Mesothelial cell of epicardium (in vitro differentiated cells): ENCODE data around the gene FZD10. TPM values are rescaled to one million over a fixed set of nuclear protein-coding genes. Genes with fewer than 3 reads are reported as not detected.

ENCODE experiments used
- DNase-seq, 2 experiments: peaks; one replicate each; pipeline ENCODE4 v3.0.0; 2021; ENCODE audit warnings: low spot score in 2 of 2; ENCODE audit not compliant: unreplicated experiment in 2 of 2
- H3K27ac Mint-ChIP-seq: 2 replicates; pipeline ENCODE4 v1.8.0; 2021; ENCODE audit warnings: mixed read lengths
- H3K27me3 Mint-ChIP-seq: 2 replicates; pipeline ENCODE4 v1.8.0; 2021; ENCODE audit warnings: low read depth, mixed read lengths
- H3K36me3 Mint-ChIP-seq: 2 replicates; pipeline ENCODE4 v1.8.0; 2021; ENCODE audit warnings: mixed read lengths
- H3K4me1 Mint-ChIP-seq: 2 replicates; pipeline ENCODE4 v1.8.0; 2021; ENCODE audit warnings: mixed read lengths
- H3K4me3 Mint-ChIP-seq: 2 replicates; pipeline ENCODE4 v1.8.0; 2021; ENCODE audit warnings: mild to moderate bottlenecking, moderate library complexity, mixed read lengths
- H3K9me3 Mint-ChIP-seq: 2 replicates; pipeline ENCODE4 v1.8.0; 2021; ENCODE audit warnings: mixed read lengths
- total RNA-seq: library from RNA; stranded (reverse); gene quantifications from 3 replicates; pipeline ENCODE4 v1.2.1, GENCODE V29; 2021
- TF ChIP-seq, protein P1 (sequence below): fragments of 200-600 bp; sonication (generic); IDR thresholded peaks from one replicate; pipeline ENCODE4 v1.5.0; 2021; ENCODE audit warnings: antibody characterized with exemption; ENCODE audit not compliant: unreplicated experiment

The FZD10 gene
- total RNA-seq, 1 donor from 2014 or later, result 2.5 TPM

DNA sequence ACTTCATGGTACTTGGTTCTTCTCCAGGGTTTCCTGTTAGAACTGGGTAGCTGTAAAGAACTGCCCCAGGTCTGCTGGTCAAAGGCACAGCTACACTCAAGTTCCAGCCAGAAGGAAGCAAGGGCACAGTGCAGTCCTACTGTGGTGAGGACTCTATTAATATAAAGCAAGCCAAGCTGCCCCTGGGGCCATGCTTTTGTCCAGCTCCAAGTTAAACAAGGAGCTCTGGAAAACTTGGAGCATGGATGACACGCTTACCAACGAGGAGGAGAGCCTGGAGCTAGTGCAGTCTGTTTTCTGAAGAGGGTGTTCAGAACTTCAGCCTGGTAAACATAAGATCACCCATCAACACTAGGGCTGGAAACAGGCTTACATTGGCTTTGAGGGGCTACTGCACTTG, 4.0 kb downstream of the FZD10 start:
- H3K27me3 Mint-ChIP-seq, result peaks cover 91% of the 10 kb centered on the region
- peak in 1 of 2 experiments; percentile 33 for DNase-seq
- TF ChIP-seq, protein P1, sequence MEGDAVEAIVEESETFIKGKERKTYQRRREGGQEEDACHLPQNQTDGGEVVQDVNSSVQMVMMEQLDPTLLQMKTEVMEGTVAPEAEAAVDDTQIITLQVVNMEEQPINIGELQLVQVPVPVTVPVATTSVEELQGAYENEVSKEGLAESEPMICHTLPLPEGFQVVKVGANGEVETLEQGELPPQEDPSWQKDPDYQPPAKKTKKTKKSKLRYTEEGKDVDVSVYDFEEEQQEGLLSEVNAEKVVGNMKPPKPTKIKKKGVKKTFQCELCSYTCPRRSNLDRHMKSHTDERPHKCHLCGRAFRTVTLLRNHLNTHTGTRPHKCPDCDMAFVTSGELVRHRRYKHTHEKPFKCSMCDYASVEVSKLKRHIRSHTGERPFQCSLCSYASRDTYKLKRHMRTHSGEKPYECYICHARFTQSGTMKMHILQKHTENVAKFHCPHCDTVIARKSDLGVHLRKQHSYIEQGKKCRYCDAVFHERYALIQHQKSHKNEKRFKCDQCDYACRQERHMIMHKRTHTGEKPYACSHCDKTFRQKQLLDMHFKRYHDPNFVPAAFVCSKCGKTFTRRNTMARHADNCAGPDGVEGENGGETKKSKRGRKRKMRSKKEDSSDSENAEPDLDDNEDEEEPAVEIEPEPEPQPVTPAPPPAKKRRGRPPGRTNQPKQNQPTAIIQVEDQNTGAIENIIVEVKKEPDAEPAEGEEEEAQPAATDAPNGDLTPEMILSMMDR, result no peak
- no peaks in the 10 kb centered on the region for H3K36me3 Mint-ChIP-seq
- H3K4me3 Mint-ChIP-seq, result no peak overlapping the region
- peaks cover 10% of the 10 kb centered on the region for H3K4me1 Mint-ChIP-seq
- no peaks in the 10 kb centered on the region for H3K9me3 Mint-ChIP-seq
- no peak overlapping the region for H3K27ac Mint-ChIP-seq

DNA sequence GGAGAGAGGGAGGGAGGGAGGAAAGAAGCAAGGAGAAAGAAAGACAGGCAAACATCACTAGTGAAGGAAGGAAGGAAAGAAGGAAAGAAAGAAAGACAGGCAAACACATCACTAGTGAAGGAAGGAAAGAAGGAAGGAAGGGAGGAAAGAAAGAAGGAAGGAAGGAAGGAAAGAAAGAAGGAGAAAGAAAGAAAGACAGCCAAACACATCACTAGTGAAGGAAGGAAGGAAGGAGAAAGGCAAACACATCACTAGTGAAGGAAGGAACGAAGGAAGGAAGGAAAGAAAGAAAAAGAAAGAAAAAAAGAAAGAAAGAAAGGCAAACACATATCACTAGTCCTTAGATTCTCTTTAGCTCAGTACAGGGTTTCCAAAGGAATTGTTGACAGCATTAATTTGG, 5.3 kb downstream of the FZD10 start:
- TF ChIP-seq, protein P1, result no peak
- Mint-ChIP-seq H3K9me3 (no peaks in the 10 kb centered on the region), H3K27me3 (peaks cover 96% of the 10 kb centered on the region), H3K4me3 (no peak overlapping the region), H3K4me1 (peaks cover 9% of the 10 kb centered on the region), H3K27ac (no peak overlapping the region), H3K36me3 (no peaks in the 10 kb centered on the region)
- no peak for DNase-seq

DNA sequence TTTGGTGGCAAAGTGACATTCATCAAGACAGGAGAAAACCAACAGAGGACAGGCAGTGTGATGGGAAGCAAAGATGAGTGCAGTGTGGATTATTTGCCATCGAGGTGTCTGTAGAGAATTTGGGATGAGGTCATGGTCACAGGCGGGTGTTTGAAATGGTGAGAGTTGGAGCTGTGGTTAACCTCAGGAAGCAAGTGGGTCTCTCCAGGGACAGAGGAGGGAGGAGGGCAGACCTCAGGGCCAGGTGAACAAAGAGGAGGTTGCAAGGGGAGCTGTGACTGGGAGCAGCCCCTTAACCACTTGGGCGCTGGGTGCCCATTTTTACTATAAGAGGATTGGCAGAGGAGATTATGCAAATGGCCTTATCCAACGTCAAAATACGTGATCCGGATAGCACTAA, 7.0 kb downstream of the FZD10 start:
- H3K27ac Mint-ChIP-seq, result no peak overlapping the region
- peaks cover 94% of the 10 kb centered on the region for H3K27me3 Mint-ChIP-seq
- H3K36me3 Mint-ChIP-seq, result no peaks in the 10 kb centered on the region
- DNase-seq, result no peak
- peaks cover under 1% of the 10 kb centered on the region for H3K4me1 Mint-ChIP-seq
- H3K9me3 Mint-ChIP-seq, result no peaks in the 10 kb centered on the region
- TF ChIP-seq, protein P1, result no peak
- H3K4me3 Mint-ChIP-seq, result no peak overlapping the region

DNA sequence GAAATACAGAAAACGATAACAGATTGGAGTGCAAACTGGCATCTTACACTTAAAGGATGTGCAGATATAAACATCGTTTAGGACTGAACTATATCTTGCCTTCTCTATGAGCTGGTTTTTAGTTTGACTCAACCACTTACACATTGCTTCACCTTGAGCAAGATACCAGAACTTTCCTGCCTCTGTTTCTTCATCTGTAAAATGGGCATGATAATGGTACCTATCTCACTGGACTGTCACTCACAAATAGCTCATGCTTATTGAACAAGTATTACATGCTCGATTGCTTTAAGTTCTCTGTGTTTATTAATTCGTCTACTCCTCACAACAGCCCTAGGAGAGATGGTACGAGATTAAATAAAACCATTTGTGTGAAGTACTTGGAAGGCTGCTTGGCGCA, 7.7 kb downstream of the FZD10 start:
- Mint-ChIP-seq H3K4me1 (no peaks in the 10 kb centered on the region), H3K9me3 (no peaks in the 10 kb centered on the region), H3K36me3 (no peaks in the 10 kb centered on the region), H3K27ac (no peak overlapping the region), H3K4me3 (no peak overlapping the region), H3K27me3 (peaks cover 93% of the 10 kb centered on the region)
- TF ChIP-seq, protein P1, result no peak
- DNase-seq, result no peak

DNA sequence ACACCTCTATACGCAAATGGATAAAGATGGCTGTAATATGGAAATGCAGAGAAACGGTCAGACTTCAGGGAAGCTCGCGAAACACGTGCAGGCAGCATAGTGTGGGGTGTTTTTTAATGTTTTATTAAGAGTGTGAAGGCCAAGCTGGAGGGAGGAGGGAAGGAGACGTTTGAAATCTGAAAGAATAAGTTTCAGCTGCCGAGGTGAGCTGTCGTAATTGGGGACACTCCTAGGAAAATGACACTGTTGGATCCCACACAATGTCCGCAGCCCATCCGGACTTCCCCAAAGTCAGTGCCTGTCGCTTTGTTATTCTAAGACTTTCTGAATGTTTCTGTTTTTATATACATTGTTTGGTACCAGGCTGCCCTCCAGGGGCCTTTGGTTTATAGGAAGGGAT, 8.3 kb downstream of the FZD10 start:
- H3K36me3 Mint-ChIP-seq, result no peaks in the 10 kb centered on the region
- no peak overlapping the region for H3K4me3 Mint-ChIP-seq
- DNase-seq, result no peak
- H3K4me1 Mint-ChIP-seq, result no peaks in the 10 kb centered on the region
- H3K27me3 Mint-ChIP-seq, result peaks cover 90% of the 10 kb centered on the region
- no peaks in the 10 kb centered on the region for H3K9me3 Mint-ChIP-seq
- TF ChIP-seq, protein P1, result no peak
- no peak overlapping the region for H3K27ac Mint-ChIP-seq

DNA sequence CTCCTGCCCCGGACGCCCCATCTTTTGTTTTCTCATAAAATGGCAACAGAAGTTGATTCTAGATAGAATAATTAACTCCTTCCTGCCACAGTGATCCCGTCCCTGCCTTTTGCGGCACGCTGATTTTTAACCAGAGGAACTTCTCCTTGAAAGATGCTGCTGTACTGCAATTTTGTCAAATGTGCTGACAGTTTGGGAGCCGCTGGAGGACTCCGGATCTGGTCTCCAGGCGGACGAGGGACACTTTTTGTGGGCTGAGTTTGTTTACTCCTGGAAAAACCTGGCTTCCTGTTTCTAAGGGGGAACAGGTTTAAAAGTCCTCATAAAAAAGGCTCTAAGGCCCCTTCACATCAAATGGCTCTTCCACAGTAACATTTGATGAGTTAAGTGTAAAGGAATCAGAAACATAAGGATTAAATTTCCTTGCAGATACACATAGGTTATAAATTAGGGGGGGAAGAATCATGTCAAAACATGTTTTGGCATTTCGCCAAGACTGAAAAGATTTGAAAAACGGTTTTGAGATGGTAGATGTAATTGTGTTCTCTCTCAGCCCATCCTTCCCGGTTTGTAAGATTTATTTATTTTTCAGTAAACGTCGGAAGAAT, 15.5 kb downstream of the FZD10 start:
- Mint-ChIP-seq H3K36me3 (no peaks in the 10 kb centered on the region), H3K27ac (peak overlapping the region; percentile 72), H3K9me3 (peaks cover 14% of the 10 kb centered on the region), H3K4me1 (peaks cover 12% of the 10 kb centered on the region), H3K27me3 (peaks cover 38% of the 10 kb centered on the region), H3K4me3 (no peak overlapping the region)
- no peak for DNase-seq
- TF ChIP-seq, protein P1, result no peak
